Tibial artery (tissue), 4 donors: ENCODE results near the gene NRCAM.

ENCODE experiments used
- DNase-seq, 2 donors: peaks; one replicate each; pipeline ENCODE4 v3.0.0-alpha.2; 2019
- H3K27ac ChIP-seq, 2 donors: fragments of 200-600 bp; sonication (generic) in 1 of 2; 1 replicate in 1 of 2; 2 replicates in 1 of 2; pipeline ENCODE4 v1.5.1; 2018 to 2019; ENCODE audit warnings: mild to moderate bottlenecking in 1 of 2
- H3K27me3 ChIP-seq, 2 donors: fragments of 200-600 bp; sonication (generic) in 1 of 2; one replicate each; pipeline versions ENCODE4 v1.5.1 to v1.6.0; 2016 to 2019
- H3K36me3 ChIP-seq, 3 donors: fragments of 200-600 bp; sonication (generic) in 2 of 3; one replicate each; pipeline ENCODE4 v1.5.1; 2016 to 2019; ENCODE audit warnings: mild to moderate bottlenecking in 2 of 3
- H3K4me1 ChIP-seq, 4 donors: fragments of 200-600 bp; sonication (generic) in 2 of 4; 1 replicate in 3 of 4; 2 replicates in 1 of 4; pipeline ENCODE4 v1.5.1; 2016 to 2019
- H3K4me3 ChIP-seq, 2 donors: fragments of 200-600 bp; sonication (generic) in 1 of 2; 1 replicate in 1 of 2; 2 replicates in 1 of 2; pipeline ENCODE4 v1.5.1; 2018 to 2019; ENCODE audit warnings: mild to moderate bottlenecking in 2 of 2
- H3K9me3 ChIP-seq, 3 donors: fragments of 200-600 bp; sonication (generic) in 1 of 3; one replicate each; pipeline ENCODE4 v1.5.1; 2016 to 2019
- intact Hi-C: fragments of 100-400 bp; cut with DNase I; formaldehyde crosslinking; loops from one replicate; pipeline ENCODE4 v1.15.0; 2023; ENCODE audit warnings: low total_unique reads
- TF ChIP-seq, protein P1 (sequence below), 2 experiments: fragments of 200-600 bp in 1 of 2; fragments of 450-650 bp in 1 of 2; IDR thresholded peaks; one replicate each; pipeline ENCODE4 v1.5.1; 2017 to 2019; ENCODE audit warnings: antibody characterized with exemption in 2 of 2, mild to moderate bottlenecking in 1 of 2, moderate library complexity in 1 of 2

Gene NRCAM

DNA sequence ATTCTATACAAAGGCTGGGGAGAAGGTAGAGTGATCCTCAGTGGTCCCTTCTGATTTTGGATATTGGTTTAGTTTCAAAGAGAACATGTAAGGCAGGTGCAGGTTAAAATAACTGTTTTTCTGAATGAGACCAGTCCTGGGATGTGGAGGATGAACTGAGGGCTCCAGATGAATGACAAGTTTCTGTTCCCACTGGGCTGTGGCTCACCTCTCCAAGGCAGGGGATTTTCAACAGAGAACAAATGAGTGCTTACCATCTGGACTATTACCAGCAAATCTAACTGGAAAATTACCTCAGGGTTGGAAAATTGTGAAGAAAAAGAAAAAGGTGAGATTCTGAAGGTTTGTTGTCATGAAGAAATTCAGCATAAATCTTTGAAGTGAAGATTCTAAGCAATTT is 334.1 kb downstream of the NRCAM start:
- no peak for DNase-seq
- Histone ChIP-seq H3K4me1 (no peaks in the 10 kb centered on the region), H3K9me3 (no peaks in the 10 kb centered on the region), H3K4me3 (no peak overlapping the region), H3K27ac (no peak overlapping the region), H3K36me3 (no peaks in the 10 kb centered on the region), H3K27me3 (no peaks in the 10 kb centered on the region)
- intact Hi-C loops = no loop called here
- TF ChIP-seq, protein P1, sequence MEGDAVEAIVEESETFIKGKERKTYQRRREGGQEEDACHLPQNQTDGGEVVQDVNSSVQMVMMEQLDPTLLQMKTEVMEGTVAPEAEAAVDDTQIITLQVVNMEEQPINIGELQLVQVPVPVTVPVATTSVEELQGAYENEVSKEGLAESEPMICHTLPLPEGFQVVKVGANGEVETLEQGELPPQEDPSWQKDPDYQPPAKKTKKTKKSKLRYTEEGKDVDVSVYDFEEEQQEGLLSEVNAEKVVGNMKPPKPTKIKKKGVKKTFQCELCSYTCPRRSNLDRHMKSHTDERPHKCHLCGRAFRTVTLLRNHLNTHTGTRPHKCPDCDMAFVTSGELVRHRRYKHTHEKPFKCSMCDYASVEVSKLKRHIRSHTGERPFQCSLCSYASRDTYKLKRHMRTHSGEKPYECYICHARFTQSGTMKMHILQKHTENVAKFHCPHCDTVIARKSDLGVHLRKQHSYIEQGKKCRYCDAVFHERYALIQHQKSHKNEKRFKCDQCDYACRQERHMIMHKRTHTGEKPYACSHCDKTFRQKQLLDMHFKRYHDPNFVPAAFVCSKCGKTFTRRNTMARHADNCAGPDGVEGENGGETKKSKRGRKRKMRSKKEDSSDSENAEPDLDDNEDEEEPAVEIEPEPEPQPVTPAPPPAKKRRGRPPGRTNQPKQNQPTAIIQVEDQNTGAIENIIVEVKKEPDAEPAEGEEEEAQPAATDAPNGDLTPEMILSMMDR (IDR thresholded peaks at IDR 0.05) = no peak

DNA sequence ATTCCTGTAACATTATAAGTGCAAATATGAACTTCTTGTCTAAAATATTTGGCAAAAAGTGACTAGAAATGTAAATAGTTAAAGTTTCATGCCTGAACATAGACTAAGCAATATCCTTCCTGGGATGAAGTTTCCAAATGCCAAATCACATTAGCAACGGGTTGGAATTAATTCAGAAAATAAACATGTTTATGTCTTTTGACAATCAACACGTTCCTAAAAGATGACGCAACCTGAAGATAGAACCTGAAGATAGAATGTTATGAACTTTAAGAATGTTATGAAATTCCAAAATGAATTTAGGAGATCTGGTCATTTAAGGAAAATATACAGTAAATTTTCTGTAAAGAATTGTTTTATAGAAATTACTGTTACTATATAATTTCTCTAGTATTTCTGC is 335.3 kb downstream of the NRCAM start:
- H3K36me3 ChIP-seq = no peaks in the 10 kb centered on the region
- no peak overlapping the region for H3K4me3 ChIP-seq
- H3K27ac ChIP-seq = no peak overlapping the region
- DNase-seq = no peak
- TF ChIP-seq, protein P1 (IDR thresholded peaks at IDR 0.05) = no peak
- no peaks in the 10 kb centered on the region for H3K27me3 ChIP-seq
- H3K9me3 ChIP-seq = no peaks in the 10 kb centered on the region
- intact Hi-C loops = no loop called here
- no peaks in the 10 kb centered on the region for H3K4me1 ChIP-seq

DNA sequence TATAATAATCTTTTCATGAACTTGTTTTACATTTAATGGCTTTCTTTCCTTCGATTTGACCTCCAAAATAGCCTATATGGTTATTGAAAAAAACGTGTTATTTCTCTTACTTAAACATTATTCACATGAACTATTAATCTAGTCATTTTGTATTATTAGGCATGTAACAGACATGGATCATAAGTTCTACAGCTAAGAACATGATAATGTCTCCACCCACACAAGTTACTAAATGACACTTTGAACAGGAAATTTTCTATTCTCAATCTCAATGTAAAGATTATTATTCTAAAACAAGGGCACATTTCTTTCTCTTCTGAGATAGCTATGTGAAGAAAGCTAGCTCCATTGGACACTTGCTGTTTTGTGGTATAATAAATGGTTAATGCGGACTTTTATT is 336.0 kb downstream of the NRCAM start:
- no peaks in the 10 kb centered on the region for H3K36me3 ChIP-seq
- H3K27me3 ChIP-seq = no peaks in the 10 kb centered on the region
- intact Hi-C loops = no loop called here
- no peak overlapping the region for H3K4me3 ChIP-seq
- H3K27ac ChIP-seq = no peak overlapping the region
- no peaks in the 10 kb centered on the region for H3K4me1 ChIP-seq
- no peak for DNase-seq
- H3K9me3 ChIP-seq = no peaks in the 10 kb centered on the region
- TF ChIP-seq, protein P1 (IDR thresholded peaks at IDR 0.05) = no peak

DNA sequence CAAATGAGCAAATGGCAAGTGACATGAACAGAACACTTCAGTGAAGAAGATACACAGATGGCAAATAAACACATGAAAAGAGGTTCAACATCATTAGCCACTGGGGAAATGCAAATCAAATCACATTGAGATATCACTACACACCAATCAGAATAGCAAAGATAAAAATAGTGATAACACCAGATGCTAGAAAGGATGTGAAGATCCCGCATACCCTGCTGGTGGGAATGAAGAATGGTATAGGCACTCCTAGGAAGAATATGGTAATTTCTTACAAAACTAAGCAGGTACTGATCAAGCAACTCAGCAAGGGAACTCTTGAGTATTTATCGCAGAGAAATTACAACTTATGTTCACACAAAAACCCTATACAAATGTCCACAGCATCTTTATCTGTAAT is 337.3 kb downstream of the NRCAM start:
- intact Hi-C loops = no loop called here
- DNase-seq = no peak

DNA sequence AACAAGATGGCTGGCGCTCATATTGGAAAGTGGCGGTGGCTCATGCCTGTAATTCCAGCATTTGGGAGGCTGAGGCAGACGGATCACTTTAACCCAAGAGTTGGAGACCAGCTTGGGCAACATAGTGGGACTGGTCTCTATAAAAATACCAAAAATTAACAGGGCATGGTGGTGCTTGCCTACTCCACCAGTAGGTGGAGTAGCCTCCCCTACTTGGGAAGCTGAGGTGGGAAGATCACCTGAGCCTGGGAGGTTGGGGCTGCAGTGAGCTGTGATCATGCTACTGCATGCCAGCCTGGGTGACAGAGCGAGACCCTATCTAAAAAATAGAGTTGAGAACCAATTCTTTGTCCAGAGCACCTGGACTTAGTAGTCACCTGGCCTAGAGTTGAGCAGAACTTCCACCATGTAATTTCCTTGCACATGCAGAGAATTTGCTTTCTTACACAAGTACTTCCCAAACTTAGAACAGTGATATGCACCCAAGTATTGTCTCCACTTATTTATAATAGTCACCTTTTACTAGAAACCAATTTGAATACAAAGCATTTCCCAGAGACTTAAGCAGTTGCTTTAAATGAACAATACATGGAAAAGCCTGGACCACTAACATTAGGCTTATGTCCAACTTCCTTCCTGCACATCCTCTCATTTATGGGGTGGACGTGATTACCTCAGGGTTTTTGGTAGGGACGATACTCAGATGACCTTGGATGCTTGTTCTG is 342.0 kb downstream of the NRCAM start:
- no peak overlapping the region for H3K27ac ChIP-seq
- intact Hi-C loops = no loop called here
- no peaks in the 10 kb centered on the region for H3K27me3 ChIP-seq
- H3K4me3 ChIP-seq = no peak overlapping the region
- no peaks in the 10 kb centered on the region for H3K4me1 ChIP-seq
- H3K36me3 ChIP-seq = no peaks in the 10 kb centered on the region
- no peak for DNase-seq
- TF ChIP-seq, protein P1 (IDR thresholded peaks at IDR 0.05) = no peak
- H3K9me3 ChIP-seq = no peaks in the 10 kb centered on the region

More for the DNA sequence above, 337.3 kb downstream of the NRCAM start:
- H3K4me1 ChIP-seq = no peaks in the 10 kb centered on the region
- H3K27me3 ChIP-seq = no peaks in the 10 kb centered on the region
- no peak overlapping the region for H3K4me3 ChIP-seq
- TF ChIP-seq, protein P1 (IDR thresholded peaks at IDR 0.05) = no peak
- H3K9me3 ChIP-seq = no peaks in the 10 kb centered on the region
- H3K27ac ChIP-seq = no peak overlapping the region
- no peaks in the 10 kb centered on the region for H3K36me3 ChIP-seq

DNA sequence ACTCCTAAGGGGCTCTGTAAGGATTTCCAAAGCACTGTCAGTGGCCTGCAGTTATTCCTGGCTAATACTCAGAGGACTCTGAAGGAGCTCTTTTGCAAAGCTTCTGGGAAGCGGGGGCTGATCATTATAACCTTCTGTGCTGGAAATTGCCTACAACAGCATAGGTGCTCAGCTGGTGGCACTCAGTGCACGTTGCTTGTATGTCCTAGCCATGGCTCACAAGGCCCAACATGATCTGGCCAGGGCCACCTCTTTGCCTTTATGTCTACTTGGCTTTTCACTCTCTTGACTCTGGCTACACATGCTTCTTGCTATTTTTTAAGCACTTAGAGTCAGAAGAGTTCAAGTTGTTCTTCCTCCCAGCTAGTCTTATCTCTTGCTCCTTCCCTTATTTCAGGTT is 343.6 kb downstream of the NRCAM start:
- Histone ChIP-seq H3K36me3 (no peaks in the 10 kb centered on the region), H3K27me3 (no peaks in the 10 kb centered on the region), H3K4me1 (no peaks in the 10 kb centered on the region), H3K9me3 (no peaks in the 10 kb centered on the region), H3K27ac (no peak overlapping the region), H3K4me3 (no peak overlapping the region)
- intact Hi-C loops = no loop called here
- TF ChIP-seq, protein P1 (IDR thresholded peaks at IDR 0.05) = no peak
- DNase-seq = no peak
